ENCODE results near the gene TTC23.

Gene TTC23

DNA sequence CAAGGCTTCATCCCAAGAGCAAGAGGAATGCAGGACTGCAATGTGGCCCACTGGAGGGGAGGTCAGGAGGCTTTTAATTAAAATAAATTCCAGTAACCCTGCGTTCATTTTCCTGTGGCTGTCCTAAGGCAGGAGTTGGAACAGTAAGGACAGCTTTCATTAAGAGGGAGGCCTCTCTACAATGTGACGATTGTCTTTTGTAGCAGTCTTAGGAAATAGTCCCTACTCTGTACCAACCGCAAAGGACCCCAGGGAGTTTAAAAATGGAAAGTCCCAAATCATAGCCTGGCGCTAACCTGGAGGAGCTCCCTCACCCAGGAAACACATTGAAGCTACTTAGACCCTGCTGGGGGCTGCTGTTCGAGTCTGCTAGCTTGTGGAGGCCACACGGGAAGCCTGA is 81.7 kb downstream of the TTC23 start:
- Histone ChIP-seq H3K79me2 (ENCODE audit: insufficient read depth, low read depth) (no peaks in the 10 kb centered on the region), H3K36me3 (ENCODE audit: insufficient read depth) (no peaks in the 10 kb centered on the region), H3K4me1 (ENCODE audit: low read depth, poor library complexity, severe bottlenecking) (peaks cover 63% of the 10 kb centered on the region), H2AFZ (ENCODE audit: low read depth) (peak overlapping the region; percentile 45; the same call in 1 of the 2 replicates), H3K27ac (peak overlapping the region; percentile 82), H3K4me3 (IDR thresholded peaks at IDR 0.05; ENCODE audit: insufficient read depth, low read depth, low read length) (no peak overlapping the region), H4K20me1 (ENCODE audit: insufficient read depth) (no peaks in the 10 kb centered on the region), H3K27me3 (ENCODE audit: insufficient read depth, low read depth) (no peaks in the 10 kb centered on the region), H3K9ac (peak overlapping the region; percentile 47; the same call in 1 of the 2 replicates), H3K4me2 (peak overlapping the region; percentile 59)
- TF ChIP-seq, protein P1, sequence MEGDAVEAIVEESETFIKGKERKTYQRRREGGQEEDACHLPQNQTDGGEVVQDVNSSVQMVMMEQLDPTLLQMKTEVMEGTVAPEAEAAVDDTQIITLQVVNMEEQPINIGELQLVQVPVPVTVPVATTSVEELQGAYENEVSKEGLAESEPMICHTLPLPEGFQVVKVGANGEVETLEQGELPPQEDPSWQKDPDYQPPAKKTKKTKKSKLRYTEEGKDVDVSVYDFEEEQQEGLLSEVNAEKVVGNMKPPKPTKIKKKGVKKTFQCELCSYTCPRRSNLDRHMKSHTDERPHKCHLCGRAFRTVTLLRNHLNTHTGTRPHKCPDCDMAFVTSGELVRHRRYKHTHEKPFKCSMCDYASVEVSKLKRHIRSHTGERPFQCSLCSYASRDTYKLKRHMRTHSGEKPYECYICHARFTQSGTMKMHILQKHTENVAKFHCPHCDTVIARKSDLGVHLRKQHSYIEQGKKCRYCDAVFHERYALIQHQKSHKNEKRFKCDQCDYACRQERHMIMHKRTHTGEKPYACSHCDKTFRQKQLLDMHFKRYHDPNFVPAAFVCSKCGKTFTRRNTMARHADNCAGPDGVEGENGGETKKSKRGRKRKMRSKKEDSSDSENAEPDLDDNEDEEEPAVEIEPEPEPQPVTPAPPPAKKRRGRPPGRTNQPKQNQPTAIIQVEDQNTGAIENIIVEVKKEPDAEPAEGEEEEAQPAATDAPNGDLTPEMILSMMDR (conservative IDR thresholded peaks at IDR 0.05; ENCODE audit: low read depth, low read length): no peak

DNA sequence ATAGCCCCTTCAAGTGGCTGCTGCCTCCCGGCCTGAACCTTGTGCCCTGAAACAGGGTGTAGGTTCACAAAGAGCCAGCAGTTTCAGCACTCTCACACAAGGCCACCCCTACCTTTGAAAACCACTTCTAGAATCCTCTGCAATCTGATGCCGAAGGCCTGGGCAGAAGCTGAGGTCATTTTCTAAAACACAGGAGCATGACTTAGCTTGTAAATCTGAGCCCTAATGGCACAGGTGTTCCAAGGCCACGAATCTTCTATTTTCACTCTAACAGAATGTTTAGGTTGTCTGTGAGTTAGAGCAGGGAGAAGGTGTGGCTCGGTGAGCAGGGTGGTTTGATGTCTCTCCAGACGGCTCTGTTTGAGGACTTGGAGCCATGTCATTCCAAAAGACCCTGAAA is 82.2 kb downstream of the TTC23 start:
- Histone ChIP-seq H3K9ac (peak overlapping the region; percentile 47; the same call in 1 of the 2 replicates), H3K36me3 (ENCODE audit: insufficient read depth) (no peaks in the 10 kb centered on the region), H3K27ac (peak overlapping the region; percentile 82), H3K4me1 (ENCODE audit: low read depth, poor library complexity, severe bottlenecking) (peaks cover 67% of the 10 kb centered on the region), H3K4me2 (peak overlapping the region; percentile 59), H4K20me1 (ENCODE audit: insufficient read depth) (no peaks in the 10 kb centered on the region), H3K4me3 (IDR thresholded peaks at IDR 0.05; ENCODE audit: insufficient read depth, low read depth, low read length) (no peak overlapping the region), H3K79me2 (ENCODE audit: insufficient read depth, low read depth) (no peaks in the 10 kb centered on the region), H3K27me3 (ENCODE audit: insufficient read depth, low read depth) (no peaks in the 10 kb centered on the region), H2AFZ (ENCODE audit: low read depth) (peak overlapping the region; percentile 45; the same call in 1 of the 2 replicates)
- TF ChIP-seq, protein P1 (conservative IDR thresholded peaks at IDR 0.05; ENCODE audit: low read depth, low read length): no peak

DNA sequence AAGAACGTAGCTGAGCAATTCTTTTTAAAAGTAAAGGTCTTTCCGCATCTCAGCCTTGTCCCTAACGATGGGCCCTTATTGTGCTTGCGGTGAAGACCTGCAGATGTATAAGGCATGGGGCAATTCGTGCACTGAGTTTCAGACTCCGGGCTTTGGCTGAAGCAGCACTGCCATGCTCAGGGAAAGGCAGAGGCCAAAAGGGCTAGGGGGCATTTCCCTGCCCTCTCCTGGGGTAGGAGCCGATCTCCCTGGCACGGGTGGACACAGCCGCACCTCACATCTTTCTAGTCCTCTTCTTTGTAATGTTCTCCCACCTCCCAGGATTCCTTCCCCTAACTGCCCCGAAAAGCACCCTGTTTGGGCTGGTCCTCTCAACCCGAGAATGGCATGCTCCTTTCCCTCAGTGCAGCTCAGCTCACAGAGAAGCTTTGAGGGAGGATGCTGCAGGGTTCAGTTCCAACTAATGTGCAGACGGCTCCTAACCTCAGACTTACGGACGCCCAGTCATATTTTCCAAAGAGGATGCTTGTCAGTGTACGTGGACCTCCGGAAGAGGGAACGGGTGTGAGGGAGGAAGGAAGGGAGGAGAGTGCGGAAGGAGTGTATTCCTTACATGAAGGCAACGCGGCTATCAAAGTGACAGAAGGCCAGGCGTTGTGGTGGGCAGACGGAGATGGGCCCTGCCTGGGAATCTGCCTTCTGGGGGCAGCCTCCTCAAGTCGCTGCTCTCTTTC is 83.3 kb downstream of the TTC23 start:
- Histone ChIP-seq H3K4me3 (IDR thresholded peaks at IDR 0.05; ENCODE audit: insufficient read depth, low read depth, low read length) (no peak overlapping the region), H3K36me3 (ENCODE audit: insufficient read depth) (no peaks in the 10 kb centered on the region), H3K79me2 (ENCODE audit: insufficient read depth, low read depth) (no peaks in the 10 kb centered on the region), H3K27me3 (ENCODE audit: insufficient read depth, low read depth) (no peaks in the 10 kb centered on the region), H2AFZ (ENCODE audit: low read depth) (no peak overlapping the region), H3K4me2 (peak overlapping the region; percentile 59; the same call in 1 of the 2 replicates), H4K20me1 (ENCODE audit: insufficient read depth) (no peaks in the 10 kb centered on the region), H3K9ac (no peak overlapping the region), H3K4me1 (ENCODE audit: low read depth, poor library complexity, severe bottlenecking) (peaks cover 70% of the 10 kb centered on the region), H3K27ac (peak overlapping the region; percentile 82; the same call in 1 of the 2 replicates)
- TF ChIP-seq, protein P1 (conservative IDR thresholded peaks at IDR 0.05; ENCODE audit: low read depth, low read length): no peak

DNA sequence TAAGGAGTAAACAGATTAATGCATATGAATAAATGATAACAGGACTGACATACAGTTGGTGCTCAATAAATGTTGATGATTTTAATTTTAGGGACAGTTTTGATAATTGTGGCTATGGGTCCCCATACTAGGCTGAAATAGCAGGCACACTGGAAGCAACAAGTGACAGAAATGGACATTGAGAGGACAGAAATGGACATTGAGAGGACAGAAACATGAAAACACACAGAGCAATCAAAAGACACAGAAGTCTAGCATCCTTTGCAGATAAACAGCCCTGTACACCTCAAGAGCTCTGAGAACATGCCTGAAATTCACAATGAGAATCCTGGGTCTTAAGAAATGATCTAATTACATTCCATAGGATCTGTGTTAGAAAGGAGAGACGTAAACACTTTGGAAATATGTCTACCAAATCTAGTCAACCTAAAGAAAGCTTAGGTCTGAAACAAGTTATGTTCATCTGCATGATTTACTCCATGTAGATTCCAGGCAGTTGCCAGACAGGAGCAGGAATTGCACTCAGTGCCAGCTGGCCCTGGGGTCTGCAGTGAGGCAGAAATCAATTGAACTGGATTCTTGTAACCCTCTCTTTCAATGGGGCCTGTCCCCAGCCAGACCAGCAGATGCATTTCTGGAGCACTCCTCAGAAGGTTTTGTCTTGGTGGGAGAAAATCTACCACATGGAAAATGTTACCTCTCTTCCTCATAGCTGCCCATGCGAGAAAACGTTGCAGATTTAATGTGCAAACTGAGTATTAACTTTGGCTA is 84.2 kb downstream of the TTC23 start:
- H3K4me2 ChIP-seq: no peak overlapping the region
- H3K9ac ChIP-seq: no peak overlapping the region
- H3K27ac ChIP-seq: peak overlapping the region; percentile 75; the same call in 1 of the 2 replicates
- H3K4me3 ChIP-seq (IDR thresholded peaks at IDR 0.05; ENCODE audit: insufficient read depth, low read depth, low read length): no peak overlapping the region
- no peaks in the 10 kb centered on the region for H3K36me3 ChIP-seq (ENCODE audit: insufficient read depth)
- no peaks in the 10 kb centered on the region for H4K20me1 ChIP-seq (ENCODE audit: insufficient read depth)
- peaks cover 70% of the 10 kb centered on the region for H3K4me1 ChIP-seq (ENCODE audit: low read depth, poor library complexity, severe bottlenecking)
- no peaks in the 10 kb centered on the region for H3K79me2 ChIP-seq (ENCODE audit: insufficient read depth, low read depth)
- H3K27me3 ChIP-seq (ENCODE audit: insufficient read depth, low read depth): no peaks in the 10 kb centered on the region
- TF ChIP-seq, protein P1 (conservative IDR thresholded peaks at IDR 0.05; ENCODE audit: low read depth, low read length): no peak
- no peak overlapping the region for H2AFZ ChIP-seq (ENCODE audit: low read depth)

All from KMS-11 (cell line).